Measurements from ENCODE around the gene HOXA11. TPM values are rescaled to one million over a fixed set of nuclear protein-coding genes. Genes with fewer than 3 reads are reported as not detected.

HOXA11 gene
- total RNA-seq, 1 experiment from 2014 or later = not detected

GRCh38 chr7:27176524-27176845 lies 8.5 kb downstream of the HOXA11 start:
- intact Hi-C loops (cut with micrococcal nuclease; ENCODE audit: unreplicated experiment) = no loop called here
- no peaks in the 10 kb centered on the region for H3K36me3 ChIP-seq (ENCODE audit: insufficient read depth, low read length, poor library complexity, severe bottlenecking)
- peaks cover 7% of the 10 kb centered on the region for H3K4me1 ChIP-seq (ENCODE audit: insufficient read depth, low read length, poor library complexity, severe bottlenecking)
- no peak overlapping the region for H3K27ac ChIP-seq (ENCODE audit: low read depth, low read length, poor library complexity, severe bottlenecking)
- POLR2A ChIA-PET (ENCODE audit: low non-redundant PET) = no interaction called here
- BruUV-seq (replicated peaks) = no TSS peak
- no peaks in the 10 kb centered on the region for H3K9me3 ChIP-seq (ENCODE audit: low read depth, low read length, poor library complexity, severe bottlenecking)
- TF ChIP-seq CTCF (conservative IDR thresholded peaks at IDR 0.05; ENCODE audit: low read depth, low read length) (no peak), EZH2 (IDR thresholded peaks at IDR 0.05; ENCODE audit: borderline replicate concordance, low read depth, low read length, poor library complexity, severe bottlenecking) (no peak)
- CTCF ChIA-PET = interaction anchor here (0.6 kb wide), 1 partner anchor 11 kb away, joined by 3 read pairs; no protein-coding TSS in a partner anchor
- no peak for DNase-seq (ENCODE audit: low spot score)
- H3K27me3 ChIP-seq (replicated peaks; ENCODE audit: insufficient read depth, low read depth, low read length, poor library complexity) = peaks cover 95% of the 10 kb centered on the region
- H3K4me3 ChIP-seq (ENCODE audit: low read depth, low read length, poor library complexity, severe bottlenecking) = no peak overlapping the region

GRCh38 chr7:27175626-27176523 lies 9.2 kb downstream of the HOXA11 start:
- Histone ChIP-seq H3K27ac (ENCODE audit: low read depth, low read length, poor library complexity, severe bottlenecking) (no peak overlapping the region), H3K4me3 (ENCODE audit: low read depth, low read length, poor library complexity, severe bottlenecking) (no peak overlapping the region), H3K4me1 (ENCODE audit: insufficient read depth, low read length, poor library complexity, severe bottlenecking) (peaks cover 7% of the 10 kb centered on the region), H3K27me3 (replicated peaks; ENCODE audit: insufficient read depth, low read depth, low read length, poor library complexity) (peaks cover 96% of the 10 kb centered on the region), H3K36me3 (ENCODE audit: insufficient read depth, low read length, poor library complexity, severe bottlenecking) (no peaks in the 10 kb centered on the region), H3K9me3 (ENCODE audit: low read depth, low read length, poor library complexity, severe bottlenecking) (no peaks in the 10 kb centered on the region)
- intact Hi-C loops (cut with micrococcal nuclease; ENCODE audit: unreplicated experiment) = no loop called here
- no TSS peak for BruUV-seq (replicated peaks)
- no peak for TF ChIP-seq EZH2 (IDR thresholded peaks at IDR 0.05; ENCODE audit: borderline replicate concordance, low read depth, low read length, poor library complexity, severe bottlenecking)
- TF ChIP-seq CTCF (conservative IDR thresholded peaks at IDR 0.05; ENCODE audit: low read depth, low read length) = no peak
- ChIA-PET CTCF (interaction anchor here (0.6 kb wide), 1 partner anchor 11 kb away, joined by 3 read pairs; no protein-coding TSS in a partner anchor), POLR2A (ENCODE audit: low non-redundant PET) (no interaction called here)
- no peak for DNase-seq (ENCODE audit: low spot score)

GRCh38 chr7:27174874-27175625 lies 10.0 kb downstream of the HOXA11 start:
- ChIA-PET POLR2A (ENCODE audit: low non-redundant PET) (no interaction called here), CTCF (no interaction called here)
- H3K27ac ChIP-seq (ENCODE audit: low read depth, low read length, poor library complexity, severe bottlenecking) = no peak overlapping the region
- H3K4me1 ChIP-seq (ENCODE audit: insufficient read depth, low read length, poor library complexity, severe bottlenecking) = peaks cover 7% of the 10 kb centered on the region
- intact Hi-C loops (cut with micrococcal nuclease; ENCODE audit: unreplicated experiment) = no loop called here
- H3K4me3 ChIP-seq (ENCODE audit: low read depth, low read length, poor library complexity, severe bottlenecking) = no peak overlapping the region
- no peak for DNase-seq (ENCODE audit: low spot score)
- no peaks in the 10 kb centered on the region for H3K9me3 ChIP-seq (ENCODE audit: low read depth, low read length, poor library complexity, severe bottlenecking)
- BruUV-seq (replicated peaks) = no TSS peak
- H3K27me3 ChIP-seq (replicated peaks; ENCODE audit: insufficient read depth, low read depth, low read length, poor library complexity) = peaks cover 95% of the 10 kb centered on the region
- TF ChIP-seq EZH2 (IDR thresholded peaks at IDR 0.05; ENCODE audit: borderline replicate concordance, low read depth, low read length, poor library complexity, severe bottlenecking) = no peak
- no peaks in the 10 kb centered on the region for H3K36me3 ChIP-seq (ENCODE audit: insufficient read depth, low read length, poor library complexity, severe bottlenecking)

All from A673 (cell line).